Renal cortex interstitium (tissue), 11 donors: Measurements from ENCODE around the gene DAD1. TPM values are rescaled to one million over a fixed set of nuclear protein-coding genes. Genes with fewer than 3 reads are reported as not detected.
"Not testable (repeated sequence)": the region's sequence is repeated elsewhere in the genome, so short reads cannot be mapped to it uniquely, and the experiment has no call there.

Experiments used
- DNase-seq, 11 donors: peaks; one replicate each; pipeline ENCODE4 v3.0.0-alpha.2; 2013; ENCODE audit warnings: low read depth in 9 of 11, low spot score in 4 of 11; ENCODE audit errors: extremely low read depth in 1 of 11
- polyA plus RNA-seq, 3 donors: library from polyadenylated mRNA; unstranded; fragments of 120-200 nt; gene quantifications; one replicate each; pipeline ENCODE4 v1.2.1, GENCODE V29; 2013; ENCODE audit not compliant: insufficient read length in 3 of 3

The DAD1 gene
- polyA plus RNA-seq, 3 donors: 238 to 282 (median 257) TPM

DNA sequence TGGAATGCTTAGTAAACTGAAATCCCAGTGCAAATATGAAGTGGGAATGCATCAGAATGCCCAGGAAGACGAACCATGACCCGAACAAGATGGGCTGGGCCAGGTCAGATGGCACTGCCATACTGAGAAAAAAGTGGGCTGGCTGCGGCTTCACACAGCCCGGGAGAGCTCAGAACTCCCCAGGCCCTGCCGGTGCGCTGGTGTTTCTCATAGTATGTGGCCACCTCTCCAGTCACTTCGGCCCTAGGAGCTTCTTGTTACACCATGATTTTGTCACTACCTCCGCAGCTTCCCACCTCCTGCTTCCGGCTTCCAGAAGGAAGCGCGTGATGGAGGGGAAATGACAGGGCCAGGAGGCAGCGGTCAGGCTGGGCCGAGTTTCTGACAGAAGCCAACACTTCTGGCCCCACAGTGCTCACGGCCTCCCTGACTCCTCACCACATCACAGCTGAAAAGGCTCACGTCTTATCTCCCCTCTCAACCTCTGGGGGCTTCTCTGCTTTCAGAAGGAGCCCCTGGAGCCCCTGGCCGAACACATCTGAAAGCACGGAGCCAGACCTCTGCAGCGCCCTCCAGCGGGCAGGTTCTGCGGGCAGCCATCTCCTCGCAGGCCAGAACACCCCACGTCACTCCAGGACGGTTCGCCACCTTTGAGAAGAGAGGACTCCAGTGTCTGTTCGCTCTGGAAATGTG is 30.7 kb downstream of the DAD1 start:
- no peak for DNase-seq

DNA sequence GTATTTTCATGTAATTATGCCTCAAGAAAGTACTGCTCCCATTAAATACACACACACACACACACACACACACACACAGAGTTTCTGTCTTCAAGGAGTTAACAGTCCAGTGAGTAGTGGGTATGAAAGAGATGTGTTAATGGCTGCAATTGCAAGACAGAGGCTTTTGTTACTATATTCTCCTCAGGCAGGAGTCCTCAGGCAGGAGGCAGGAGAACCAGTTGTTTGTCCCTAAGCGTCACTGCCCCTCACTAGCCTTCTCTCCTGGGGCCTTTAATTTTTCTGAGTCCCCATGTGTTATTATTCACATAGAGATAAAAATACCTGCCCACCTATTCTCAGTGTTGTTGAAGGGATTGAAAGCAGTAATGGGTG is 31.2 kb downstream of the DAD1 start:
- DNase-seq: no peak

DNA sequence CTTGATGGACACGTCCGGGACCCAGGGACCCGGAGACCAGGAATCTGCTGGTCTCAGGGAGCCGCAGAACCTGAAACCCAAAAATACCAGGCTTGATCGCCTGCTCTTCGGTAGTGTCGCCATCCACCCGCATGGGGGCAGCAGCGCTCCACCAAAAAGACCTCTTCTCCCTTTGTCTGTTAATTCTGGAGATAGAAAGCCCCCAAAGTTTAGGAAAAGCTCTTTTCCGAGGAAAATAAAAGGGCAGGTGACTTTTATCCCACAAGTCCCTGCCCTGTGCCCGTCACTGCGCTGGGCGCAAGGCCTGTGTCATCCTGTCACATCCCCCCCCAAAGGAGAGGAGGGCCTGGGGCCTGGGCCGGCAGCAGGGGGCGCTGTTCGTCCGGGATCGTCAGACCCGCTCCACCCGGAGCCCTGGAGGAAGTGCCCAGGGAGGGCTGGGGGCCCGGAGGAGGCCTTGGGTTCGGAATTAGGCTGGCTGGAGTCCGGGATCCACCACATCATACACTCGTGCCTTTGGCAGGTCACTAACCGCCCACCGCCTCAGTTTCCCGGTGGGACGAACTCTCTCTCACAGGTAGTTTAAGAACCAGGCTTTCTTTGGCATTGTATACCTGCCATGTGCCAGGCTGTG is 31.9 kb downstream of the DAD1 start:
- DNase-seq: peak in 10 of 11 donors; percentile 51 to 79 (median 72)

DNA sequence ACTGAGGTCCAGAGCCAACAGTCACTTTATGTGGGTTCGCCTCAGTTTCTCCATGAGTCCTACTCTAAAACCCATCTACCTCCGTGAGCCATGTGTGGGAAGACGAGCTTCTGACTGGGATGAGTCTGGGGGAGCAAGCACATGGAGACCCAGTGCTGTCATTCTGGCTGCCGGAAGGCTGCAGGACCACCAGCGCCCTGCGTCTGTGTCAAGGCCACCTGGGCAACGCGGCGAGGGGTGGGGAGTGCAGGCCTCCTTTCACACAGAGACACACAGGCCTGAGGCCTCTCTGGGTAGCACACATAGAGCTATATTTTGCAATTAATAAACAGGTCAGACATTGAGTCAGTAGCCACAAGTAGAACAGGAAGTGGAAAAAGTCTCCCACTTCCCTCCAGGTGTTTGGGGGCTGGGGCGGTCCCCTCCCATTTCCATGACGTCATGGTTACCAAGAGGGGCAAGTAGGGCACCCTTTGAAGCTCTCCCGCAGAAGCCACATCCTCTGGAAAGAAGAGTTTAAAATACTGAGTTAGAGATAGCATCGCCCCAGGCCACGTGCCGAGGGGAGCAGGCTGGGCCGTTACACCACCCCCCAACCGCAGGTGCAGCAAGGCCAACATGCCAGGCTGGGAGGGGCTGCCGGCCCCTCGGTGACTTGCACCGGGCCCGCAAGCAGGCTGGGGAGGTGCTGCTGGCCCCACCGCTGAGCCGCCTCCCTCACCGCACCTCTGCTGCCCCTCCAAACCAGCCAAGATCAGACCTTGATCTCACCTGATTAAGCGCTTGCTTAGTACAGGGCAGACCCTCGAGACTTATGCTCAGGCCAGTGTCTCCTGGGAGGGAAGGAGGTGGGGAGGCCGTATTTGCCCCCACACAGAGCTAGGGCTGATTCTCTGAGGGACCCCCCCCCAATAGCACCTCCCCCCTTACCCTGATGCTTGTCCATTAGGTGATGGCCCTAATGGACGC is 32.7 kb downstream of the DAD1 start:
- DNase-seq: no peak

- no peak for DNase-seq
Measured at GRCh38 chr14:22555384-22556011, 33.5 kb downstream of the DAD1 start.

DNA sequence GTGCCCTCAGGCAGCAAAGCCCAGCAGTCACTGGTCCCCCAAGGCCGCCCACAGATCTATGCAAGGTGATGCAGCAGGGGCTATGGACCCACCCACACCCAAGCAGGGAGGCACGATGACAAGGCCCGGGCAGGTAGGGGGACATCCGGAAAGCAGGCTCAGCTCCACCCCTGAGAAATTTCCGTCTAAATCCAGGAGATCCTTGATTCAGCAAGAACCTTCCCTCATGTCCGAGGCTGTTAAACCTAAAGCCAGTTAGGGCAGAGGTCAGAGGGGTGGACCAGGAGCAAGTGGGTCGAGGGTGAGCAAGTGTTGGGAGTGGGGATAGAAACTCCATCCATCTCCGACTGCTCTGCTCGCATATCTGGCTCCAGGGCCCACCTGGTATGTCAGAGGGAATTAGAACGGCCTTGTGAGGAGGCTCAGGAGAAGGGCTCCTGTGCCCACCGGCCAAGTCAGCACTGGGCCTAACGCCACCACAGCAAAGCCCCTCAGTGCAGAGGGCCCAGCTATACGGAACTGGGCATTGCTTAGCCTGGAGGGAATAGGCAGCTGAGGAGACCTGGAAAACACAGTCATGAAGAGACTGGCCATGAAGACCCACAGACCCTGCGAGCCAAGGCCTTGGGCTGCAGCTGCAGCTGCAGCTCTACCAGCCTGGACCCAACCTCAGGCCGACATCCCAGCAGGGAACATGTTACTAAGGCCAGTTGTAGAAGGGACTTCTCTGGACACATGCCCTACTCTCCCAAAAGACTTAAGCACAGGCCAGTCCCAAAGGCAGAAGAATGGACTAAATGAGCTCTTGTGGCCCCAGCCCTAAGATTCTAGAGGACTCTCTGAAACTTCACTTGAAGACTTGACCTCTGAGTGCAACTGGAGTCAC is 34.3 kb downstream of the DAD1 start:
- DNase-seq: no peak

- not testable (repeated sequence) for DNase-seq
Measured at GRCh38 chr14:22553861-22554497, 35.0 kb downstream of the DAD1 start.

DNA sequence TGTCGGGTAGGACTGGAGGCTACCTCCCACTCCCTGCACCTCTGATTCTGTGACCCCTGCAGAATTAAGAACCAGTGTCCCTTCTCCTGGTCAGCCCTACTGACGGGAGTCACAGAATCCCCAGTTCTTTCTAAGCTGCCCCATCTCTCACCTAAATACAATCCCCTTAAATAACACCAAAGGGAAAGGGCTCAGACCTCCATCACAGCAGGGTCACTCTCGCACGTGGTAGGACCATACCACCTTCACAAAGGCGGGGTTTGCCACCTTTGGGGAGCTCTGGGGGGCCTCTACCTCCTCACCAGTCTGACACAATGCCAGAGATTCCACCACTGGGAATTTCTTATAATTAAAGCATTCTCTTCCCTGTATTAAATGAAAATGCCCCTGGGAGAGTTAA is 35.6 kb downstream of the DAD1 start:
- no peak for DNase-seq

GRCh38 chr14:22552827-22553076 is 36.3 kb downstream of the DAD1 start:
- no peak for DNase-seq

DNA sequence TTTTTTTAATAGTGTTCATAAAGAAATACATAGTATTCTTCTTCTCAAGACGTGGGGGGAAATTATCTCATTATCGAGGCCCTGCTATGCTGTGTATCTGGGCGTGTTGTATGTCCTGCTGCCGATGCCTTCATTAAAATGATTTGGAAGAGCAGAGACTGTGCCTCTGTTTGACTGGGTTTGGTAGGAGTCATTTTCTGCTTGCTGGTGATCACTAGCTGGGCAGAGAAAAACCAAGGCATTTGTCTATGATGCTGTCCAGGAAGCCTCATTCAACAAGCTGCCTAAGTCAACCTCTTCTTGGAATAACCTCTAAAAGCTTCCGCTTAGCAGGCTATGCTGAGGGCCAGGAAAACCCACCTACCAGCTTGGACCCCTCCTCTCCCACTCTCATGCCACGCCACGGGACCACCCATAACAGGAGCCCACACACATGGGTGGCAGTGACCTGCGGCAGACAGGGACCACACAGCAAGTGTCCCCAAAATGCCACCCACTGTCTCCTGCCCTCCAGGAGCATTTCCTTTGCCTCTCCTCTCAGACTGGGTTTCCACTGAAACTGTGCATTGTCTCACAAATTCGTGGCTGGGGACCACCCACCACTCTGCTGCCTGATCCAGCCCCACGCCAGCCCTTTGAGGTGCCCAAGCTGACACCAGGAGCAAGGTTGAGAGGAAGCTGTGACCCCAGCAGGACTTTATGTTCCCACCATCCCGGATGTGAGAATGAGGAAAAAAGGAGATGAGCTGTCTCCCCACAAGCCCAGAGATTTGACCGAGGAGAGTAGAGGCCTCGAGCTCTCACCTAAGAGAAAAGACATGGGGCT is 36.8 kb downstream of the DAD1 start:
- no peak for DNase-seq

DNA sequence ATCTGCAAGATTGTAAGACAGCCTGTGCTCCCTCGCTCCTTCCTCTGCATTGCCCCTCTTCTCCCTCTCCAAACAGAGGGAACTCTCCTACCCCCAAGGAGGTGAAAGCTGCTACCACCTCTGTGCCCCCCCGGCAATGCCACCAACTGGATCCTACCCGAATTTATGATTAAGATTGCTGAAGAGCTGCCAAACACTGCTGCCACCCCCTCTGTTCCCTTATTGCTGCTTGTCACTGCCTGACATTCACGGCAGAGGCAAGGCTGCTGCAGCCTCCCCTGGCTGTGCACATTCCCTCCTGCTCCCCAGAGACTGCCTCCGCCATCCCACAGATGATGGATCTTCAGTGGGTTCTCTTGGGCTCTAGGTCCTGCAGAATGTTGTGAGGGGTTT is 37.4 kb downstream of the DAD1 start:
- no peak for DNase-seq

DNA sequence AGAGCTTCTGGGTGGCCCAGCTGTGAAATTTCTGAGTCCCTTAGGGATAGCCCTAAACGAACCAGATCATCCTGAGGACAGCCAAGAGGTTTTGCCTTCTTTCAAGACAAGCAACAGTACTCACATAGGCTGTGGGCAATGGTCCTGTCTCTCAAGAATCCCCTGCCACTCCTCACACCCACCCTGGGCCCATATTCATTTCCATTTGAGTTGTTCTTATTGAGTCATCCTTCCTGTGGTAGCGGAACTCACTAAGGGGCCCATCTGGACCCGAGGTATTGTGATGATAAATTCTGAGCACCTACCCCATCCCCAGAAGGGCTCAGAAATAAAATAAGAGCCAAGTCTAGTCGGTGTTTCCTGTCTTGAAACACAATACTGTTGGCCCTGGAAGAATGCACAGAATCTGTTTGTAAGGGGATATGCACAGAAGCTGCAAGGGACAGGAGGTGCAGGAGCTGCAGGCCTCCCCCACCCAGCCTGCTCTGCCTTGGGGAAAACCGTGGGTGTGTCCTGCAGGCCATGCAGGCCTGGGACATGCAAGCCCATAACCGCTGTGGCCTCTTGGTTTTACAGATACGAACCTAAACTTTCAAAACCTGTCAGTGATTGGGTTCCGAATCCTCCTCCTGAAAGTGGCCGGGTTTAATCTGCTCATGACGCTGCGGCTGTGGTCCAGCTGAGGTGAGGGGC is 38.9 kb downstream of the DAD1 start:
- peak in 1 of 11 donors; percentile 55 for DNase-seq

GRCh38 chr14:22549324-22549962 is 39.6 kb downstream of the DAD1 start:
- no peak for DNase-seq

- no peak for DNase-seq
Measured at GRCh38 chr14:22547948-22548750, 40.9 kb downstream of the DAD1 start.

GRCh38 chr14:22547313-22547947 is 41.6 kb downstream of the DAD1 start:
- DNase-seq: no peak
